HepG2 (cell line): Measurements from ENCODE around the gene ACP1. TPM values are rescaled to one million over a fixed set of nuclear protein-coding genes. Genes with fewer than 3 reads are reported as not detected.

Experiments
- CEBPZ ChIP-seq: IDR thresholded peaks from 2 replicates; pipeline ENCODE4 v1.6.1; 2012; ENCODE audit warnings: low read length, improper control_type of control experiment
- CENPBD1 ChIP-seq: sonication (generic); formaldehyde crosslinking; IDR thresholded peaks from 2 replicates; pipeline ENCODE4 v1.8.0; 2022; ENCODE audit warnings: missing genetic modification reagents, low read depth, mild to moderate bottlenecking, borderline replicate concordance
- ERF ChIP-seq: IDR thresholded peaks from 2 replicates; pipeline ENCODE4 v1.6.1; 2018; ENCODE audit warnings: missing biosample characterization, missing genetic modification reagents
- ETV5 ChIP-seq: IDR thresholded peaks from 2 replicates; pipeline ENCODE4 v1.6.1; 2018; ENCODE audit warnings: missing biosample characterization, missing genetic modification reagents, inconsistent platforms, borderline replicate concordance
- MIER2 ChIP-seq: IDR thresholded peaks from 2 replicates; pipeline ENCODE4 v1.6.1; 2016; ENCODE audit warnings: missing biosample characterization, missing genetic modification reagents
- POLR2AphosphoS5 ChIP-seq: IDR thresholded peaks from 2 replicates; pipeline ENCODE4 v1.6.1; 2012; ENCODE audit warnings: low read depth, low read length
- PRMT3 ChIP-seq: sonication (generic); formaldehyde crosslinking; IDR thresholded peaks from 2 replicates; pipeline ENCODE4 v1.8.1; 2022; ENCODE audit warnings: low read depth, mild to moderate bottlenecking, moderate library complexity, missing genetic modification reagents, borderline replicate concordance
- RFXANK ChIP-seq: IDR thresholded peaks from 2 replicates; pipeline ENCODE4 v1.6.1; 2016
- RNF219 ChIP-seq: sonication (generic); formaldehyde crosslinking; IDR thresholded peaks from 2 replicates; pipeline ENCODE4 v1.5.0; 2020; ENCODE audit warnings: mild to moderate bottlenecking, missing genetic modification reagents
- RORA ChIP-seq: sonication (generic); formaldehyde crosslinking; IDR thresholded peaks from 2 replicates; pipeline ENCODE4 v1.5.0; 2020; ENCODE audit warnings: mild to moderate bottlenecking, missing genetic modification reagents, moderate library complexity
- SNAI1 ChIP-seq: sonication (generic); formaldehyde crosslinking; IDR thresholded peaks from 2 replicates; pipeline ENCODE4 v1.5.0; 2020; ENCODE audit warnings: mild to moderate bottlenecking, missing genetic modification reagents, borderline replicate concordance
- SRSF4 ChIP-seq: fragments of 200-400 bp; formaldehyde crosslinking; IDR thresholded peaks from one replicate; pipeline ENCODE4 v1.6.1; 2018; ENCODE audit warnings: mild to moderate bottlenecking, low read depth, low read length, moderate library complexity; ENCODE audit not compliant: poor library complexity, severe bottlenecking
- STAT6 ChIP-seq: sonication (generic); formaldehyde crosslinking; IDR thresholded peaks from 2 replicates; pipeline ENCODE4 v1.4.0; 2020; ENCODE audit warnings: missing genetic modification reagents, mild to moderate bottlenecking, borderline replicate concordance
- TCF12 ChIP-seq, 2 experiments: fragments of 450-650 bp in 1 of 2; sonication (generic) in 1 of 2; formaldehyde crosslinking in 1 of 2; IDR thresholded peaks; 2 replicates each; pipeline versions ENCODE4 v1.6.1 to v1.8.0; 2017 to 2022; ENCODE audit warnings: antibody characterized with exemption in 1 of 2, mild to moderate bottlenecking in 1 of 2, missing genetic modification reagents in 1 of 2, moderate library complexity in 1 of 2
- ZFP41 ChIP-seq: sonication (generic); formaldehyde crosslinking; IDR thresholded peaks from 2 replicates; pipeline ENCODE4 v1.4.0; 2020; ENCODE audit warnings: mild to moderate bottlenecking, missing genetic modification reagents, borderline replicate concordance
- ZNF547 ChIP-seq: sonication (generic); formaldehyde crosslinking; IDR thresholded peaks from 2 replicates; pipeline ENCODE4 v1.5.1; 2020; ENCODE audit warnings: mild to moderate bottlenecking, missing genetic modification reagents
- ZNF572 ChIP-seq: sonication (generic); formaldehyde crosslinking; IDR thresholded peaks from 2 replicates; pipeline ENCODE4 v1.5.1; 2020; ENCODE audit warnings: mild to moderate bottlenecking, missing genetic modification reagents
- ZUFSP ChIP-seq: sonication (generic); formaldehyde crosslinking; IDR thresholded peaks from 2 replicates; pipeline ENCODE4 v1.9.0; 2021; ENCODE audit warnings: missing genetic modification reagents, mild to moderate bottlenecking, borderline replicate concordance
- polyA plus RNA-seq, 8 experiments: library from polyadenylated mRNA; depleted of rRNA in 3 of 8; stranded (reverse) in 7 of 8; unstranded in 1 of 8; fragments of >200 nt; fragmentation: Illumina TruSeq in 4 of 8; extraction: Trizol in 4 of 8; gene quantifications; 2 replicates each; pipeline versions ENCODE4 v1.2.1 to v1.2.3, GENCODE V29; 2011 to 2016; ENCODE audit warnings: low read depth in 4 of 8, missing spikeins in 1 of 8, mixed read lengths in 1 of 8; ENCODE audit not compliant: insufficient read depth in 1 of 8
- total RNA-seq, 5 experiments: library from RNA; depleted of rRNA; stranded (reverse); fragments of >200 nt; fragmentation: Illumina TruSeq; extraction: Trizol; gene quantifications; 2 replicates each; pipeline ENCODE4 v1.2.3, GENCODE V29; 2016; ENCODE audit warnings: low read depth in 1 of 5

ACP1 gene
- total and polyA plus RNA-seq, 2 of the 13 experiments (the other 11 are each of a cell fraction or from before 2014, with no cell fraction given): 246 to 348 TPM

- no peak for TF ChIP-seq RNF219
- TF ChIP-seq ZFP41 (CRISPR knock-in tag): no peak
- no peak; the same call in 1 of the 2 replicates for TF ChIP-seq STAT6 (CRISPR knock-in tag)
- TF ChIP-seq ETV5: peak; percentile 100
- peak; percentile 100 for TF ChIP-seq ERF (CRISPR knock-in tag)
- TF ChIP-seq ZNF572 (CRISPR knock-in tag): no peak
- peak; percentile 96 for TF ChIP-seq RFXANK
- peak; percentile 92 for TF ChIP-seq MIER2
- peak; percentile 58 for TF ChIP-seq POLR2AphosphoS5
- no peak for TF ChIP-seq SRSF4
- no peak for TF ChIP-seq CENPBD1 (CRISPR knock-in tag)
- peak; percentile 57; the same call in 1 of the 2 replicates for TF ChIP-seq RORA
- TF ChIP-seq SNAI1: peak; percentile 83; the same call in 1 of the 2 replicates
- no peak for TF ChIP-seq ZUFSP (CRISPR knock-in tag)
- no peak for TF ChIP-seq TCF12 (IDR thresholded peaks at IDR 0.05)
- TF ChIP-seq TCF12 (CRISPR knock-in tag; IDR thresholded peaks at IDR 0.05): peak; percentile 100
- TF ChIP-seq CEBPZ: no peak
- peak; percentile 86; the same call in 1 of the 2 replicates for TF ChIP-seq PRMT3 (CRISPR knock-in tag)
- peak; percentile 66; the same call in 1 of the 2 replicates for TF ChIP-seq ZNF547
Observed at GRCh38 chr2:260507-261161, 4.1 kb upstream of the ACP1 start (continued).
